NOMO-1 treated with DMSO at 0.1 percent for 48 hours (cell line): ENCODE data around the gene BTAF1.

Experiments used
- DNase-seq: peaks from one replicate; lab custom pipeline; 2025; ENCODE audit not compliant: unreplicated experiment; lab: John Stamatoyannopoulos, UW

The BTAF1 gene

DNA sequence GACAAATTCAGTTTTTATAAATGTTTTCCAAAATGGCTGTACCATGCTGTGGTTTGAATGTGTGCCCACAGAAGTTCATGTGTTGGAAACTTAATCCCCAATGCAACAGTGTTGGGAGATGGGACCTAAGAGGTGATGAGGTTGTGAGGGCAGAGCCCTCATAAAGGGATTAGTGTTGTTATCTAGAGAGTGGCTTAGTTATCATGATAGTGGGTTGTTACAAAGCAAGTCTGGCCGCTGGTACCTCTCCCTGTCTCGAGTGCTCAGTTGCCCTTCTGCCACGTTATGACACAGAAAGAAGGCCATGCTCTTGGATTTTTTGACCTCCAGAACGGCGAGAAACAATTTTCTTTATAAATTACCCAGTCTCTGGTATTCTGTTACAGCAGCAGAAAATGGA is 119.0 kb downstream of the BTAF1 start:
- DNase-seq: no peak

- DNase-seq: no peak
Measured at GRCh38 chr10:92045641-92046106, 122.1 kb downstream of the BTAF1 start.

GRCh38 chr10:92047215-92047614 is 123.6 kb downstream of the BTAF1 start:
- no peak for DNase-seq

GRCh38 chr10:92052088-92052487 is 128.5 kb downstream of the BTAF1 start:
- DNase-seq: no peak

GRCh38 chr10:92052741-92053140 is 129.2 kb downstream of the BTAF1 start:
- DNase-seq: no peak

DNA sequence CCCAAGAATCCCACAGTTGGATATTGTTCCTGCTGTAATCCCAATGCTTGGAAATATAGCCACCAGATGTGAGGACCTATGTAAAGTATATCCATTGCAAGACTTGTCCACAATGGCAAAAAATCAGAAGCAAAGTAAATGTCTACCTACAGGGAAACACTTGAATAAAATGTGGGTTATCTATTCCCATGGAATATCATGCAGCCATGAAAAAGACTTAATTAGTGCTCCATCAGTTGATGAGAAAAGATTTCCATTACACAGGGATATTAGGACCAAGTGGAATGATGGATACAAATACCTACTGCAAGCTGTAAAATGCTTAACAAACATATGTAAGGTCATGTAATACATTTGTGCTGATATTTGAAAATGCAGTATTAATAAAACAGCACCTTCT is 131.2 kb downstream of the BTAF1 start:
- no peak for DNase-seq

GRCh38 chr10:92062273-92062672 is 138.7 kb downstream of the BTAF1 start:
- DNase-seq: no peak

GRCh38 chr10:92064506-92064905 is 140.9 kb downstream of the BTAF1 start:
- DNase-seq: no peak

GRCh38 chr10:92066386-92066785 is 142.8 kb downstream of the BTAF1 start:
- DNase-seq: no peak

GRCh38 chr10:92068900-92069299 is 145.3 kb downstream of the BTAF1 start:
- DNase-seq: no peak

DNA sequence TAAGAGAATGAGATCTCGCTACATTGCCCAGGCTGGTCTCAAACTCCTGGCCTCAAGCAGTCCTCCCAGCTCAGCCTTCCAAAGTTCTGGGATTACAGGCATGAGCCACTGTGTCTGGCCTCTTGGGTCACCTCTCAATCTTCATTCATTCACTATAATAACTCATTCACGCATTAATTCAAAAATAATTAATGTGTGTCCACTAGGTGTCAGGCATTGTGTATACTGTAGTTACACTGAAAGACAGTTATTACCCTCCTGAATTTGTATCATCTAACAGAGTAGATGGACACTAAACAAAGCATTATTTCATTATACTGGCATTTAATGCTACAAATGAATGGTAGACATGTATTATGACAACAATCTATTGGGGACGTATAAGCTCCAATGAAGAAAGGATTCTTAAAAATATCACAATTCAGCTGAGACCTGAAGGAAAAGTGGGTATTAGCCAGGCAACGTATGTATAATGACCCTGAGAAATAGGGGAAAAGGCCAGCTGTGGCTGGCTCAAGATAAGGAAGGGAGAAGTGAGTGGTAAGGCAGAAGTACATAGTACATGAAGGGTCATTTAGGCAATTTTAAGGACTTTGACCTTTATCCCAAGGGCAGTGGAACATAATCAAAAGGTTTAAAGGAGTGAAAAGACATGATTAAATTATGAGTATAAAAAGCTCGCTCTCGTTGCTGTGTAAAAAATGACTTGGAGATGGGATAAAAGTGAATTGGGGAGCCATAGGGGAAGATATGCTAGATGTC is 150.7 kb downstream of the BTAF1 start:
- no peak for DNase-seq

DNA sequence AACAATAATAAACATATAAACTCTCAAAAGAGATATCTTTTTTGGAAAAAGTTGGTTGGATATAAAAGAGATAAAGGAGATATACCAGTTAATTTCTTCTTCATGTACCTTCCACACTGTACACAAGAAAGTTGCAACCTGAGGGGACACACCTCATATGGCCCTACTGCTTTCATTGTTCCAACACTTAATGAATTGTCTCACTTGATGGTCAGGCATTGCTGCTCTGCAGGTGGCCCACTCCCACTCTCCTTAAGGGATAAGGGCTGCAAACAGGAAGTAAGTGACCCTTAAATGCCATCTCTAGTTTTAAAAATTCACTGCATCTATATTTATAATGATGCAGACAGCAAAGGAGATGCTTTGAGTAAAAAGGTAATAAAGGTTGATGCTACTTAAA is 152.3 kb downstream of the BTAF1 start:
- DNase-seq: no peak

GRCh38 chr10:92076722-92077121 is 153.2 kb downstream of the BTAF1 start:
- DNase-seq: no peak

GRCh38 chr10:92079003-92079402 is 155.4 kb downstream of the BTAF1 start:
- no peak for DNase-seq
